GM12878 (cell line): ENCODE data around the gene ZNF19. TPM values are rescaled to one million over a fixed set of nuclear protein-coding genes. Genes with fewer than 3 reads are reported as not detected.

Experiments
- ATAC-seq: fragments of 200-7000 bp; cut with Tn5 transposase; 3 replicates; pipeline ENCODE4 v1.9.1; 2020; ENCODE audit warnings: mild to moderate bottlenecking, moderate library complexity
- BruUV-seq: library from RNA; stranded (reverse); fragments of 400-500 nt; replicated peaks from 2 replicates; lab custom pipeline; 2021; lab: Mats Ljungman, UMichigan
- CTCF ChIA-PET: fragments of 300-600 bp; sonication (Branson Sonifier 250); formaldehyde crosslinking; extraction: SDS; loops from one replicate; lab custom pipeline; 2021; ENCODE audit warnings: inconsistent platforms; lab: Yijun Ruan, JAX
- POLR2A ChIA-PET: fragments of 350-600 bp; formaldehyde crosslinking; extraction: SDS; loops from one replicate; lab custom pipeline; 2021; ENCODE audit warnings: inconsistent platforms; lab: Charles Lee
- RAD21 ChIA-PET: fragments of 300-600 bp; sonication (Branson Sonifier 250); formaldehyde crosslinking; loops from one replicate; lab custom pipeline; 2023; ENCODE audit warnings: antibody characterized with exemption; ENCODE audit not compliant: unreplicated experiment; lab: Charles Lee
- SMC1A ChIA-PET: fragments of 300-600 bp; sonication (Branson Sonifier 250); formaldehyde crosslinking; loops from one replicate; lab custom pipeline; 2023; ENCODE audit not compliant: unreplicated experiment, uncharacterized antibody; lab: Charles Lee
- DNase-seq: peaks from one replicate; pipeline ENCODE4 v3.0.0-alpha.2; 2011; ENCODE audit warnings: low read depth, low spot score
- FAIRE-seq: peaks from 3 replicates; lab custom pipeline; 2011; peaks lifted over from hg19 to GRCh38; lab: Jason Lieb, UNC
- H2AFZ ChIP-seq: 2 replicates; pipeline ENCODE4 v1.6.0; 2011; ENCODE audit warnings: low read depth, low read length, control low read depth; ENCODE audit not compliant: control insufficient read depth
- H3K27ac ChIP-seq: 2 replicates; pipeline ENCODE4 v1.5.1; 2011; ENCODE audit warnings: control low read depth; ENCODE audit not compliant: control insufficient read depth, insufficient read depth
- H3K27me3 ChIP-seq, 2 experiments: replicated peaks in 1 of 2; 2 replicates each; pipeline versions ENCODE4 v1.6.0 to v1.6.1; 2011; ENCODE audit warnings: low read length in 1 of 2; ENCODE audit not compliant: control insufficient read depth in 2 of 2, insufficient read depth in 2 of 2
- H3K36me3 ChIP-seq, 2 experiments: 2 replicates each; pipeline ENCODE4 v1.5.1; 2011; ENCODE audit warnings: low read length in 1 of 2; ENCODE audit not compliant: control insufficient read depth in 2 of 2, insufficient read depth in 2 of 2
- H3K4me1 ChIP-seq: 2 replicates; pipeline ENCODE4 v1.6.1; 2011; ENCODE audit warnings: mild to moderate bottlenecking, low read length, moderate library complexity, mixed read lengths; ENCODE audit not compliant: control insufficient read depth, insufficient read depth
- H3K4me2 ChIP-seq: 2 replicates; pipeline ENCODE4 v1.6.0; 2011; ENCODE audit warnings: control low read depth; ENCODE audit not compliant: control insufficient read depth, insufficient read depth
- H3K4me3 ChIP-seq: fragments of 200-600 bp; sonication (generic); 2 replicates; pipeline ENCODE4 v1.5.1; 2016
- H3K79me2 ChIP-seq: 2 replicates; pipeline ENCODE4 v1.6.0; 2011; ENCODE audit warnings: low read length; ENCODE audit not compliant: control insufficient read depth, insufficient read depth
- H3K9ac ChIP-seq: 2 replicates; pipeline ENCODE4 v1.8.0; 2011; ENCODE audit warnings: low read length, control low read depth, mixed read lengths; ENCODE audit not compliant: control insufficient read depth, insufficient read depth
- H3K9me3 ChIP-seq: replicated peaks from 3 replicates; pipeline ENCODE4 v1.5.1; 2011; ENCODE audit warnings: mild to moderate bottlenecking, low read length; ENCODE audit not compliant: control insufficient read depth, insufficient read depth
- H4K20me1 ChIP-seq: 2 replicates; pipeline ENCODE4 v1.6.0; 2011; ENCODE audit not compliant: control insufficient read depth, insufficient read depth
- BACH1 ChIP-seq: fragments of 450-650 bp; IDR thresholded peaks from 2 replicates; pipeline ENCODE4 v1.6.1; 2017; ENCODE audit warnings: mild to moderate bottlenecking, borderline replicate concordance
- CEBPB ChIP-seq, 2 experiments: fragments of 150-350 bp in 1 of 2; IDR thresholded peaks; 2 replicates each; pipeline ENCODE4 v1.6.1; 2012 to 2014; ENCODE audit warnings: low read depth in 2 of 2, low read length in 2 of 2, borderline replicate concordance in 1 of 2, inconsistent platforms in 1 of 2
- HDAC6 ChIP-seq: fragments of 200-600 bp; sonication (generic); IDR thresholded peaks from one replicate; pipeline ENCODE4 v1.8.0; 2017; ENCODE audit warnings: antibody characterized with exemption; ENCODE audit not compliant: unreplicated experiment
- IRF5 ChIP-seq: fragments of 450-650 bp; IDR thresholded peaks from 2 replicates; pipeline ENCODE4 v1.6.1; 2017; ENCODE audit warnings: borderline replicate concordance
- MEF2B ChIP-seq: fragments of 450-650 bp; IDR thresholded peaks from 2 replicates; pipeline ENCODE4 v1.6.1; 2018; ENCODE audit warnings: mild to moderate bottlenecking, moderate library complexity; ENCODE audit not compliant: partially characterized antibody, poor library complexity, severe bottlenecking
- MTA2 ChIP-seq: fragments of 450-650 bp; IDR thresholded peaks from 2 replicates; pipeline ENCODE4 v1.6.1; 2016; ENCODE audit warnings: low read depth, mild to moderate bottlenecking, moderate library complexity
- RELB ChIP-seq: fragments of 450-650 bp; IDR thresholded peaks from 2 replicates; pipeline ENCODE4 v1.6.1; 2017; ENCODE audit warnings: low read depth, mild to moderate bottlenecking, moderate library complexity
- USF2 ChIP-seq: IDR thresholded peaks from 2 replicates; pipeline ENCODE4 v1.6.1; 2011; ENCODE audit warnings: low read depth, low read length, improper control_type of control experiment, borderline replicate concordance
- ZNF207 ChIP-seq: fragments of 450-650 bp; IDR thresholded peaks from 2 replicates; pipeline ENCODE4 v1.6.1; 2014; ENCODE audit warnings: antibody characterized with exemption, mild to moderate bottlenecking, borderline replicate concordance
- ZSCAN29 ChIP-seq: fragments of 450-650 bp; IDR thresholded peaks from 2 replicates; pipeline ENCODE4 v1.6.1; 2017; ENCODE audit warnings: mild to moderate bottlenecking, moderate library complexity
- WGBS: methylation state at CpG from one replicate; pipeline ENCODE4 v1.1.6; 2016; ENCODE audit warnings: low lambda C conversion rate; ENCODE audit not compliant: insufficient replicate concordance, insufficient coverage; ENCODE audit errors: missing lambda C conversion rate; 5-methylcytosine and 5-hydroxymethylcytosine counted together
- in situ Hi-C: fragments of 300-500 bp; cut with MboI; formaldehyde crosslinking; loops from 9 replicates; pipeline ENCODE4 v1.14.3; 2018; ENCODE audit warnings: mixed read lengths
- intact Hi-C: fragments of 100-400 bp; cut with micrococcal nuclease; formaldehyde crosslinking; loops from one replicate; pipeline ENCODE4 v1.14.2; 2022; ENCODE audit not compliant: unreplicated experiment
- polyA plus RNA-seq, 11 experiments: library from polyadenylated mRNA; depleted of rRNA in 4 of 11; unstranded in 6 of 11; stranded (reverse) in 5 of 11; fragments of >200 nt; fragmentation: Nextera tagmentation in 4 of 11; fragmentation: Illumina TruSeq in 1 of 11; extraction: Ambion mirVana in 4 of 11; extraction: Trizol in 1 of 11; gene quantifications; 1 replicate in 1 of 11; 2 replicates in 10 of 11; pipeline versions ENCODE4 v1.2.1 to v1.2.3, GENCODE V29; 2011 to 2016; ENCODE audit warnings: inconsistent platforms in 2 of 11, missing spikeins in 2 of 11, low read depth in 1 of 11
- total RNA-seq, 4 experiments: library from RNA; depleted of rRNA in 3 of 4; stranded (reverse); fragments of >200 nt in 3 of 4; fragmentation: Illumina TruSeq in 1 of 4; extraction: Trizol in 1 of 4; gene quantifications; 2 replicates each; pipeline versions ENCODE4 v1.2.1 to v1.2.3, GENCODE V29; 2013 to 2021
- TF ChIP-seq, protein P1 (sequence below): fragments of 450-650 bp; IDR thresholded peaks from 2 replicates; pipeline ENCODE4 v1.6.1; 2014; ENCODE audit warnings: mild to moderate bottlenecking

The ZNF19 gene
- total and polyA plus RNA-seq, 10 of the 15 experiments (the other 5 are each of a cell fraction or from before 2014, with no cell fraction given): 1.0 to 3.3 (median 2.0) TPM

GRCh38 chr16:71460941-71461340 is 28.2 kb downstream of the ZNF19 start:
- no peak overlapping the region for H2AFZ ChIP-seq
- POLR2A ChIA-PET: no interaction called here
- SMC1A ChIA-PET: interaction anchor here (0.8 to 3.8 kb wide), 2 partner anchors 24 to 27 kb away, joined by 3 to 21 read pairs; no protein-coding TSS in a partner anchor
- no peak overlapping the region for H3K9ac ChIP-seq
- H3K9me3 ChIP-seq: no peaks in the 10 kb centered on the region
- peak overlapping the region; percentile 88 for H3K4me2 ChIP-seq
- peaks cover 19% of the 10 kb centered on the region for H3K79me2 ChIP-seq
- BruUV-seq: no TSS peak
- DNase-seq: no peak
- H3K27me3 ChIP-seq: no peaks in the 10 kb centered on the region
- intact Hi-C loops (loop anchor here (10.0 kb wide), 1 partner anchor 634 kb away; the partner anchor contains the start of genes DHX38 and TXNL4B), in situ Hi-C loops (no loop called here)
- no peak overlapping the region for H3K27ac ChIP-seq
- H4K20me1 ChIP-seq: no peaks in the 10 kb centered on the region
- RAD21 ChIA-PET: no interaction called here
- H3K36me3 ChIP-seq: peaks cover 0 to 3% of the 10 kb centered on the region in 2 experiments; a peak in 2 of 4 replicates
- no peak for TF ChIP-seq MEF2B
- TF ChIP-seq BACH1: no peak
- TF ChIP-seq ZSCAN29: no peak
- no peak for TF ChIP-seq CEBPB (IDR thresholded peaks at IDR 0.05; ENCODE audit: borderline replicate concordance in 1 of 2, low read depth in 2 of 2, low read length in 2 of 2)
- FAIRE-seq: no peak
- CTCF ChIA-PET: interaction anchor here (0.7 to 1.6 kb wide), 4 partner anchors 19 to 77 kb away, joined by 3 to 5 read pairs (median 4); no protein-coding TSS in a partner anchor
- peak overlapping the region; percentile 90 for H3K4me3 ChIP-seq
- WGBS: 95% methylated on average over 1 of the region's 1 CpG
- no peaks in the 10 kb centered on the region for H3K4me1 ChIP-seq
- ATAC-seq: no peak

- 98% methylated on average over 4 of the region's 4 CpGs for WGBS
- CTCF ChIA-PET: interaction anchor here (0.7 to 1.6 kb wide), 5 partner anchors 20 to 78 kb away, joined by 3 to 5 read pairs (median 4); no protein-coding TSS in a partner anchor
- ATAC-seq: no peak
- in situ Hi-C loops: no loop called here
- Histone ChIP-seq H3K79me2 (peaks cover 19% of the 10 kb centered on the region), H3K36me3 (peaks cover 0 to 6% of the 10 kb centered on the region in 2 experiments; a peak in 2 of 4 replicates), H2AFZ (no peak overlapping the region), H3K27ac (no peak overlapping the region), H3K27me3 (no peaks in the 10 kb centered on the region), H4K20me1 (no peaks in the 10 kb centered on the region), H3K4me3 (0 out of 2 replicates have a peak overlapping the region, but pooled peaks have one; percentile 37), H3K9ac (no peak overlapping the region), H3K4me2 (peak overlapping the region; percentile 40), H3K9me3 (no peaks in the 10 kb centered on the region), H3K4me1 (no peaks in the 10 kb centered on the region)
- intact Hi-C loops: loop anchor here (10.0 kb wide), 1 partner anchor 635 kb away; the partner anchor contains the start of genes DHX38 and TXNL4B
- BruUV-seq: no TSS peak
- no peak for FAIRE-seq
- POLR2A ChIA-PET: no interaction called here
- RAD21 ChIA-PET: no interaction called here
- no peak for DNase-seq
- SMC1A ChIA-PET: interaction anchor here (0.8 to 3.8 kb wide), 2 partner anchors 24 to 28 kb away, joined by 3 to 21 read pairs; no protein-coding TSS in a partner anchor
- TF ChIP-seq RELB (no peak), USF2 (no peak), IRF5 (no peak), ZNF207 (no peak), MTA2 (no peak), HDAC6 (no peak)
- TF ChIP-seq, protein P1, sequence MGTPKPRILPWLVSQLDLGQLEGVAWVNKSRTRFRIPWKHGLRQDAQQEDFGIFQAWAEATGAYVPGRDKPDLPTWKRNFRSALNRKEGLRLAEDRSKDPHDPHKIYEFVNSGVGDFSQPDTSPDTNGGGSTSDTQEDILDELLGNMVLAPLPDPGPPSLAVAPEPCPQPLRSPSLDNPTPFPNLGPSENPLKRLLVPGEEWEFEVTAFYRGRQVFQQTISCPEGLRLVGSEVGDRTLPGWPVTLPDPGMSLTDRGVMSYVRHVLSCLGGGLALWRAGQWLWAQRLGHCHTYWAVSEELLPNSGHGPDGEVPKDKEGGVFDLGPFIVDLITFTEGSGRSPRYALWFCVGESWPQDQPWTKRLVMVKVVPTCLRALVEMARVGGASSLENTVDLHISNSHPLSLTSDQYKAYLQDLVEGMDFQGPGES: no peak
These were observed 28.9 kb downstream of the ZNF19 start for GRCh38 chr16:71460236-71460635.
